Measurements from ENCODE around the gene FBXO33.

The FBXO33 gene

GRCh38 chr14:39430762-39431415 is 1.3 kb downstream of the FBXO33 start:
- peak overlapping the region; percentile 44; the same call in 1 of the 2 replicates for H2AFZ ChIP-seq (ENCODE audit: low read depth)
- peak overlapping the region; percentile 90; the same call in 1 of the 2 replicates for H3K9ac ChIP-seq
- H3K27me3 ChIP-seq (ENCODE audit: insufficient read depth, low read depth): no peaks in the 10 kb centered on the region
- peak overlapping the region; percentile 91 for H3K27ac ChIP-seq
- H3K4me1 ChIP-seq (ENCODE audit: low read depth, poor library complexity, severe bottlenecking): peaks cover 28% of the 10 kb centered on the region
- no peaks in the 10 kb centered on the region for H4K20me1 ChIP-seq (ENCODE audit: insufficient read depth)
- H3K79me2 ChIP-seq (ENCODE audit: insufficient read depth, low read depth): peaks cover 49% of the 10 kb centered on the region
- no peak overlapping the region for H3K4me3 ChIP-seq (IDR thresholded peaks at IDR 0.05; ENCODE audit: insufficient read depth, low read depth, low read length)
- no peaks in the 10 kb centered on the region for H3K36me3 ChIP-seq (ENCODE audit: insufficient read depth)
- H3K4me2 ChIP-seq: peak overlapping the region; percentile 80
- no peak for TF ChIP-seq CTCF (conservative IDR thresholded peaks at IDR 0.05; ENCODE audit: low read depth, low read length)

GRCh38 chr14:39428118-39428517 is 4.1 kb downstream of the FBXO33 start:
- H3K27ac ChIP-seq: no peak overlapping the region
- H3K4me2 ChIP-seq: no peak overlapping the region
- no peak overlapping the region for H3K4me3 ChIP-seq (IDR thresholded peaks at IDR 0.05; ENCODE audit: insufficient read depth, low read depth, low read length)
- H2AFZ ChIP-seq (ENCODE audit: low read depth): no peak overlapping the region
- no peaks in the 10 kb centered on the region for H4K20me1 ChIP-seq (ENCODE audit: insufficient read depth)
- no peak for TF ChIP-seq CTCF (conservative IDR thresholded peaks at IDR 0.05; ENCODE audit: low read depth, low read length)
- H3K9ac ChIP-seq: no peak overlapping the region
- no peaks in the 10 kb centered on the region for H3K36me3 ChIP-seq (ENCODE audit: insufficient read depth)
- peaks cover 19% of the 10 kb centered on the region for H3K4me1 ChIP-seq (ENCODE audit: low read depth, poor library complexity, severe bottlenecking)
- peaks cover 58% of the 10 kb centered on the region for H3K79me2 ChIP-seq (ENCODE audit: insufficient read depth, low read depth)
- no peaks in the 10 kb centered on the region for H3K27me3 ChIP-seq (ENCODE audit: insufficient read depth, low read depth)

GRCh38 chr14:39426605-39427004 is 5.6 kb downstream of the FBXO33 start:
- Histone ChIP-seq H3K9ac (no peak overlapping the region), H3K27ac (no peak overlapping the region), H3K27me3 (ENCODE audit: insufficient read depth, low read depth) (no peaks in the 10 kb centered on the region), H3K36me3 (ENCODE audit: insufficient read depth) (no peaks in the 10 kb centered on the region), H4K20me1 (ENCODE audit: insufficient read depth) (no peaks in the 10 kb centered on the region), H3K4me3 (IDR thresholded peaks at IDR 0.05; ENCODE audit: insufficient read depth, low read depth, low read length) (no peak overlapping the region), H2AFZ (ENCODE audit: low read depth) (no peak overlapping the region), H3K79me2 (ENCODE audit: insufficient read depth, low read depth) (peaks cover 58% of the 10 kb centered on the region), H3K4me1 (ENCODE audit: low read depth, poor library complexity, severe bottlenecking) (peaks cover 19% of the 10 kb centered on the region), H3K4me2 (no peak overlapping the region)
- TF ChIP-seq CTCF (conservative IDR thresholded peaks at IDR 0.05; ENCODE audit: low read depth, low read length): peak; percentile 29; the same call in 1 of the 2 replicates

- no peak overlapping the region for H3K9ac ChIP-seq
These were observed 6.3 kb downstream of the FBXO33 start for GRCh38 chr14:39425947-39426346.

More at GRCh38 chr14:39425947-39426346, 6.3 kb downstream of the FBXO33 start:
- Histone ChIP-seq H3K4me2 (no peak overlapping the region), H3K79me2 (ENCODE audit: insufficient read depth, low read depth) (peaks cover 52% of the 10 kb centered on the region), H3K4me3 (IDR thresholded peaks at IDR 0.05; ENCODE audit: insufficient read depth, low read depth, low read length) (no peak overlapping the region), H3K4me1 (ENCODE audit: low read depth, poor library complexity, severe bottlenecking) (peaks cover 19% of the 10 kb centered on the region), H3K27me3 (ENCODE audit: insufficient read depth, low read depth) (no peaks in the 10 kb centered on the region), H2AFZ (ENCODE audit: low read depth) (no peak overlapping the region), H4K20me1 (ENCODE audit: insufficient read depth) (no peaks in the 10 kb centered on the region), H3K36me3 (ENCODE audit: insufficient read depth) (no peaks in the 10 kb centered on the region), H3K27ac (no peak overlapping the region)
- no peak for TF ChIP-seq CTCF (conservative IDR thresholded peaks at IDR 0.05; ENCODE audit: low read depth, low read length)
